Common myeloid progenitor, CD34-positive (primary cell): ENCODE data around the gene KRTAP10-4.
"Not testable (repeated sequence)": the region's sequence is repeated elsewhere in the genome, so short reads cannot be mapped to it uniquely, and the experiment has no call there.

Experiments used
- CTCF ChIA-PET: fragments of 350-600 bp; sonication (Branson Sonifier 250); formaldehyde crosslinking; loops from one replicate; lab custom pipeline; 2021; ENCODE audit warnings: antibody characterized with exemption; lab: Charles Lee
- POLR2A ChIA-PET: fragments of 350-600 bp; sonication (Branson Sonifier 250); formaldehyde crosslinking; loops from one replicate; lab custom pipeline; 2021; ENCODE audit warnings: antibody characterized with exemption; lab: Charles Lee
- DNase-seq, 3 donors: peaks; one replicate each; pipeline versions ENCODE4 v3.0.0 to v3.0.0-alpha.2; 2013
- H3K27ac ChIP-seq, 2 experiments: 1 replicate in 1 of 2; 2 replicates in 1 of 2; pipeline ENCODE4 v1.7.0; 2013; ENCODE audit warnings: inconsistent platforms in 2 of 2, low read length in 2 of 2, mild to moderate bottlenecking in 2 of 2, low read depth in 1 of 2, moderate library complexity in 1 of 2; ENCODE audit not compliant: severe bottlenecking in 2 of 2, insufficient read depth in 1 of 2, poor library complexity in 1 of 2
- H3K27me3 ChIP-seq, 5 experiments: replicated peaks in 2 of 5; 1 replicate in 3 of 5; 2 replicates in 2 of 5; pipeline versions ENCODE4 v1.6.1 to v1.7.0; 2013; ENCODE audit warnings: low read length in 4 of 5, mild to moderate bottlenecking in 2 of 5, moderate library complexity in 2 of 5, inconsistent platforms in 1 of 5; ENCODE audit not compliant: insufficient read depth in 5 of 5, control insufficient read depth in 4 of 5
- H3K36me3 ChIP-seq, 4 experiments: 1 replicate in 2 of 4; 2 replicates in 2 of 4; pipeline versions ENCODE4 v1.6.1 to v1.7.0; 2013; ENCODE audit warnings: low read length in 3 of 4, control low read depth in 1 of 4, mild to moderate bottlenecking in 1 of 4; ENCODE audit not compliant: control insufficient read depth in 4 of 4, insufficient read depth in 4 of 4
- H3K4me1 ChIP-seq, 4 experiments: 1 replicate in 3 of 4; 2 replicates in 1 of 4; pipeline versions ENCODE4 v1.6.1 to v1.7.1; 2013; ENCODE audit warnings: low read length in 3 of 4, mild to moderate bottlenecking in 3 of 4, control low read depth in 1 of 4, inconsistent platforms in 1 of 4, moderate library complexity in 1 of 4; ENCODE audit not compliant: control insufficient read depth in 4 of 4, insufficient read depth in 4 of 4; ENCODE audit errors: control extremely low read depth in 1 of 4
- H3K4me3 ChIP-seq, 7 experiments: 1 replicate in 4 of 7; 2 replicates in 3 of 7; pipeline versions ENCODE4 v1.5.1 to v1.7.0; 2013; ENCODE audit warnings: mild to moderate bottlenecking in 7 of 7, low read length in 6 of 7, moderate library complexity in 6 of 7, inconsistent platforms in 2 of 7, low read depth in 2 of 7, control low read depth in 1 of 7; ENCODE audit not compliant: insufficient read depth in 4 of 7, control insufficient read depth in 1 of 7; ENCODE audit errors: extremely low read depth in 1 of 7
- H3K9me3 ChIP-seq, 5 experiments: 1 replicate in 4 of 5; 2 replicates in 1 of 5; pipeline versions ENCODE4 v1.6.1 to v1.7.1; 2013; ENCODE audit warnings: low read length in 4 of 5, mild to moderate bottlenecking in 2 of 5, inconsistent platforms in 1 of 5, low read depth in 1 of 5, moderate library complexity in 1 of 5; ENCODE audit not compliant: control insufficient read depth in 4 of 5, insufficient read depth in 2 of 5; ENCODE audit errors: control extremely low read depth in 1 of 5
- WGBS: methylation state at CpG from one replicate; pipeline ENCODE4 v1.1.5; 2013; ENCODE audit not compliant: insufficient coverage; 5-methylcytosine and 5-hydroxymethylcytosine counted together

The KRTAP10-4 gene

GRCh38 chr21:44547656-44548331 lies 25.7 kb upstream of the KRTAP10-4 start:
- H3K36me3 ChIP-seq = no peaks in the 10 kb centered on the region
- H3K9me3 ChIP-seq = peaks cover 3 to 18% (median 5%) of the 10 kb centered on the region in 5 experiments
- no peak for DNase-seq
- H3K27me3 ChIP-seq = peaks cover 0 to 51% (median 6%) of the 10 kb centered on the region in 5 experiments
- ChIA-PET CTCF (interaction anchor here (1.0 kb wide), 1 partner anchor 11 kb away, joined by 4 read pairs; no protein-coding TSS in a partner anchor), POLR2A (no interaction called here)
- H3K4me1 ChIP-seq = no peaks in the 10 kb centered on the region
- no peak overlapping the region for H3K4me3 ChIP-seq
- 50% methylated on average over 4 of the region's 5 CpGs for WGBS
- H3K27ac ChIP-seq = no peak overlapping the region

- Histone ChIP-seq H3K27me3 (peaks cover 0 to 54% (median 6%) of the 10 kb centered on the region in 5 experiments), H3K4me3 (no peak overlapping the region), H3K9me3 (peaks cover 3 to 18% (median 5%) of the 10 kb centered on the region in 5 experiments), H3K4me1 (no peaks in the 10 kb centered on the region), H3K36me3 (no peaks in the 10 kb centered on the region), H3K27ac (no peak overlapping the region)
- CTCF ChIA-PET = interaction anchor here (1.0 kb wide), 1 partner anchor 11 kb away, joined by 4 read pairs; no protein-coding TSS in a partner anchor
- 90% methylated on average over 10 of the region's 13 CpGs for WGBS
- no peak for DNase-seq
- POLR2A ChIA-PET = no interaction called here
These were observed 25.1 kb upstream of the KRTAP10-4 start for GRCh38 chr21:44548381-44548780.

GRCh38 chr21:44548922-44549321 lies 24.6 kb upstream of the KRTAP10-4 start:
- CTCF ChIA-PET = no interaction called here
- no peaks in the 10 kb centered on the region for H3K36me3 ChIP-seq
- no peak overlapping the region for H3K27ac ChIP-seq
- 54% methylated on average over 14 of the region's 14 CpGs for WGBS
- H3K27me3 ChIP-seq = peaks cover 0 to 54% (median 6%) of the 10 kb centered on the region in 5 experiments
- POLR2A ChIA-PET = no interaction called here
- H3K9me3 ChIP-seq = peaks cover 3 to 18% (median 5%) of the 10 kb centered on the region in 5 experiments
- DNase-seq = no peak
- no peaks in the 10 kb centered on the region for H3K4me1 ChIP-seq
- H3K4me3 ChIP-seq = no peak overlapping the region

GRCh38 chr21:44549525-44550211 lies 23.9 kb upstream of the KRTAP10-4 start:
- Histone ChIP-seq H3K4me1 (no peaks in the 10 kb centered on the region), H3K9me3 (peaks cover 3 to 18% (median 5%) of the 10 kb centered on the region in 5 experiments), H3K36me3 (no peaks in the 10 kb centered on the region), H3K4me3 (no peak overlapping the region), H3K27ac (no peak overlapping the region), H3K27me3 (peaks cover 0 to 54% (median 6%) of the 10 kb centered on the region in 5 experiments)
- POLR2A ChIA-PET = no interaction called here
- DNase-seq = no peak
- 83% methylated on average over 21 of the region's 25 CpGs for WGBS
- CTCF ChIA-PET = interaction anchor here (0.7 kb wide), 1 partner anchor 43 kb away, joined by 3 read pairs; no protein-coding TSS in a partner anchor

- Histone ChIP-seq H3K9me3 (peaks cover 3 to 17% (median 5%) of the 10 kb centered on the region in 5 experiments), H3K27me3 (peaks cover 0 to 54% (median 6%) of the 10 kb centered on the region in 5 experiments)
- H3K4me3 ChIP-seq, H3K36me3 ChIP-seq, H3K4me1 ChIP-seq, POLR2A ChIA-PET, CTCF ChIA-PET, H3K27ac ChIP-seq, DNase-seq: not testable (repeated sequence)
- WGBS = 17% methylated on average over 6 of the region's 17 CpGs
These were observed 23.2 kb upstream of the KRTAP10-4 start for GRCh38 chr21:44550285-44550684.

- H3K27me3 ChIP-seq = peaks cover 0 to 57% (median 8%) of the 10 kb centered on the region in 5 experiments
- WGBS = 84% methylated on average over 7 of the region's 10 CpGs
These were observed 22.7 kb upstream of the KRTAP10-4 start for GRCh38 chr21:44550807-44551206.

More at GRCh38 chr21:44550807-44551206, 22.7 kb upstream of the KRTAP10-4 start:
- Histone ChIP-seq H3K27ac (no peak overlapping the region), H3K36me3 (no peaks in the 10 kb centered on the region), H3K4me1 (no peaks in the 10 kb centered on the region), H3K9me3 (peaks cover 3 to 14% (median 5%) of the 10 kb centered on the region in 5 experiments), H3K4me3 (no peak overlapping the region)
- ChIA-PET POLR2A (no interaction called here), CTCF (no interaction called here)
- DNase-seq = no peak
